ENCODE measurements around the gene CD99.
"Not testable (repeated sequence)": the region's sequence is repeated elsewhere in the genome, so short reads cannot be mapped to it uniquely, and the experiment has no call there.

CD99 gene

GRCh38 chrX:2732649-2733048, 41.6 kb downstream of the CD99 start:
- no peak for DNase-seq

GRCh38 chrX:2733286-2733685, 42.2 kb downstream of the CD99 start:
- DNase-seq: no peak

- no peak for DNase-seq
Measured at GRCh38 chrX:2735270-2735669, 44.2 kb downstream of the CD99 start.

- no peak for DNase-seq
Measured at GRCh38 chrX:2740672-2741071, 49.6 kb downstream of the CD99 start.

- no peak for DNase-seq
Measured at GRCh38 chrX:2741386-2741785, 50.3 kb downstream of the CD99 start.

- DNase-seq: not testable (repeated sequence)
Measured at GRCh38 chrX:2746250-2746649, 55.2 kb downstream of the CD99 start.

- no peak for DNase-seq
Measured at GRCh38 chrX:2748171-2748814, 57.2 kb downstream of the CD99 start.

- DNase-seq: no peak
Measured at GRCh38 chrX:2748815-2749188, 57.7 kb downstream of the CD99 start.

- no peak for DNase-seq
Measured at GRCh38 chrX:2751291-2751690, 60.2 kb downstream of the CD99 start.

GRCh38 chrX:2751874-2752300, 60.8 kb downstream of the CD99 start, which contains the start of gene XG:
XG (plus strand) TSS chrX:2752040; CDS start chrX:2752275, 235 bp downstream.
- not testable (repeated sequence) for DNase-seq

- not testable (repeated sequence) for DNase-seq
Measured at GRCh38 chrX:2752441-2752840, 61.3 kb downstream of the CD99 start.

- DNase-seq: not testable (repeated sequence)
Measured at GRCh38 chrX:2755163-2755715, 64.1 kb downstream of the CD99 start.

- DNase-seq: no peak
Measured at GRCh38 chrX:2756548-2756947, 65.5 kb downstream of the CD99 start.

GRCh38 chrX:2761246-2761645, 70.2 kb downstream of the CD99 start:
- DNase-seq: no peak

GRCh38 chrX:2762671-2763070, 71.6 kb downstream of the CD99 start:
- not testable (repeated sequence) for DNase-seq

GRCh38 chrX:2764766-2765548, 73.9 kb downstream of the CD99 start:
- not testable (repeated sequence) for DNase-seq

- DNase-seq: no peak
Measured at GRCh38 chrX:2765549-2765830, 74.4 kb downstream of the CD99 start.

GRCh38 chrX:2766906-2767305, 75.8 kb downstream of the CD99 start:
- DNase-seq: no peak

- DNase-seq: no peak
Measured at GRCh38 chrX:2767631-2768455, 76.7 kb downstream of the CD99 start.

- no peak for DNase-seq
Measured at GRCh38 chrX:2769615-2770014, 78.5 kb downstream of the CD99 start.

GRCh38 chrX:2773166-2774055, 82.3 kb downstream of the CD99 start:
- not testable (repeated sequence) for DNase-seq

GRCh38 chrX:2774057-2774456, 83.0 kb downstream of the CD99 start:
- no peak for DNase-seq
